Measurements from ENCODE around the gene CFC1B.
"Not testable (repeated sequence)": the region's sequence is repeated elsewhere in the genome, so short reads cannot be mapped to it uniquely, and the experiment has no call there.

CFC1B gene

GRCh38 chr2:130520992-130521391 is at the start of gene CFC1B:
TSS of gene CFC1B (plus strand) at chr2:130521222. CDS start at chr2:130521485, 263 bp downstream.
- not testable (repeated sequence) for DNase-seq (ENCODE audit: low read depth)

- DNase-seq (ENCODE audit: low read depth): not testable (repeated sequence)
Measured at GRCh38 chr2:130491073-130491472, 29.9 kb upstream of the CFC1B start.

- DNase-seq (ENCODE audit: low read depth): not testable (repeated sequence)
Measured at GRCh38 chr2:130509228-130509627, 11.8 kb upstream of the CFC1B start, which contains the start of gene POTEI. TSS of gene POTEI (minus strand) at chr2:130509328. CDS start at chr2:130509235, 93 bp downstream.

- DNase-seq (ENCODE audit: low read depth): not testable (repeated sequence)
Measured at GRCh38 chr2:130510807-130511746, 9.9 kb upstream of the CFC1B start.

- DNase-seq (ENCODE audit: low read depth): not testable (repeated sequence)
Measured at GRCh38 chr2:130511747-130512451, 9.1 kb upstream of the CFC1B start.

- not testable (repeated sequence) for DNase-seq (ENCODE audit: low read depth)
Measured at GRCh38 chr2:130518516-130519106, 2.4 kb upstream of the CFC1B start.

- not testable (repeated sequence) for DNase-seq (ENCODE audit: low read depth)
Measured at GRCh38 chr2:130522390-130522789, 1.4 kb downstream of the CFC1B start.

- DNase-seq (ENCODE audit: low read depth): not testable (repeated sequence)
Measured at GRCh38 chr2:130527365-130527967, 6.4 kb downstream of the CFC1B start.

GRCh38 chr2:130529545-130529944 is 8.5 kb downstream of the CFC1B start:
- DNase-seq (ENCODE audit: low read depth): not testable (repeated sequence)

- not testable (repeated sequence) for DNase-seq (ENCODE audit: low read depth)
Measured at GRCh38 chr2:130530212-130530611, 9.2 kb downstream of the CFC1B start.

GRCh38 chr2:130531225-130531624 is 10.2 kb downstream of the CFC1B start:
- DNase-seq (ENCODE audit: low read depth): not testable (repeated sequence)

- DNase-seq (ENCODE audit: low read depth): not testable (repeated sequence)
Measured at GRCh38 chr2:130531672-130532071, 10.7 kb downstream of the CFC1B start.

- not testable (repeated sequence) for DNase-seq (ENCODE audit: low read depth)
Measured at GRCh38 chr2:130536654-130537053, 15.6 kb downstream of the CFC1B start.

GRCh38 chr2:130538271-130538670 is 17.2 kb downstream of the CFC1B start:
- DNase-seq (ENCODE audit: low read depth): not testable (repeated sequence)

GRCh38 chr2:130542789-130543188 is 21.8 kb downstream of the CFC1B start:
- not testable (repeated sequence) for DNase-seq (ENCODE audit: low read depth)

GRCh38 chr2:130543785-130544528 is 22.9 kb downstream of the CFC1B start:
- DNase-seq (ENCODE audit: low read depth): not testable (repeated sequence)

GRCh38 chr2:130544978-130545377 is 24.0 kb downstream of the CFC1B start:
- not testable (repeated sequence) for DNase-seq (ENCODE audit: low read depth)

- not testable (repeated sequence) for DNase-seq (ENCODE audit: low read depth)
Measured at GRCh38 chr2:130548418-130548817, 27.4 kb downstream of the CFC1B start.

GRCh38 chr2:130549475-130549874 is 28.5 kb downstream of the CFC1B start:
- not testable (repeated sequence) for DNase-seq (ENCODE audit: low read depth)

GRCh38 chr2:130554178-130554577 is 33.2 kb downstream of the CFC1B start:
- DNase-seq (ENCODE audit: low read depth): not testable (repeated sequence)

- DNase-seq (ENCODE audit: low read depth): not testable (repeated sequence)
Measured at GRCh38 chr2:130556441-130556840, 35.4 kb downstream of the CFC1B start.

All from activated T-cell treated with anti-CD3 and anti-CD28 coated beads for 24 hours (primary cell).